Stimulated activated CD8-positive, alpha-beta memory T cell treated with anti-CD3 and anti-CD28 coated beads, Interleukin-12 subunit alpha, Interleukin-12 subunit beta, amount 100 ng/mL, for 1 hour (primary cell): ENCODE measurements around the gene CHRD.

Experiments
- DNase-seq: peaks from one replicate; pipeline ENCODE4 v3.0.0-alpha.2; 2020; ENCODE audit warnings: low read depth

CHRD gene

GRCh38 chr3:184360929-184361531 is 18.8 kb upstream of the CHRD start:
- DNase-seq: no peak

GRCh38 chr3:184361532-184361931 is 18.3 kb upstream of the CHRD start, which contains the start of the genes CLCN2 and POLR2H:
CLCN2 (minus strand) TSS chr3:184361605; CDS start chr3:184361479, 126 bp downstream.
POLR2H (plus strand) TSS chr3:184361710; CDS start chr3:184363493, 1,783 bp downstream.
- DNase-seq: no peak

DNA sequence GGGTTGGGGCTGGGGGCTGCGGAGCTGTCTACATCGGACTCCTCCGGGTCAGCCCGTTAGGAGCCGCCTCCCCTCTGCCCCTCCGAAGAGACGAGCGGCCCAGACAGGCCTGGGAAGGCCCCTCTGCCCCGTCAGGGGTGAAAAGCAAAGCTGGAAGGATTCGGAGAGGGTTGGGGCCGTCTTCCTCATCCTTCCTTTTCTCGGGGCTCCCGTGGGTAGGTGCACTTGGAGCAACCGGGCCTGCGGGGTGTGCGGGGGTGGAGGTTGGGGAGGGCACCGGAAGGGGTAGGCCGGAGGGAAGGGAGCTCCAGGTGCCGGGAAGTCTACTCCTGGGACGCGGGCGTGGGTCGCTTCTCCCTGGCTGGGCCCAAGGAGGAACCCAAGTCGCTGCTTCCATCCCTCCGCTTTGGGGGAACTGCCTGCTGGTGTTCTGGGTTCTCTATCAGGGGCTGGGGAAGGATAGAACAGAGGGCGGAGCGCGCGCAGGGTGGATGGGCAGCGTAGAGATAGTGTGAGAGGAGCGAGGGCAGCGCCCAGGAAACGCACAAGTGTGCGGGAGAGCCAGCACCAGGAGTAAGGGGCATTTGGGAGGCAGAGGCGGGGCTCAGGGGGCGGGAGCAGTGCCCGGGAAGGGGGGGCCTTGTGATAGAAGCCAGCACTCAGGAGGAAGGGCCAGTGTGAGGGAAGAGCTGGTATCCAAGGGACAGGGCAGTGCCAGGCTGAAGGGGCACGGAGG is 17.8 kb upstream of the CHRD start:
- DNase-seq: peak; percentile 10

DNA sequence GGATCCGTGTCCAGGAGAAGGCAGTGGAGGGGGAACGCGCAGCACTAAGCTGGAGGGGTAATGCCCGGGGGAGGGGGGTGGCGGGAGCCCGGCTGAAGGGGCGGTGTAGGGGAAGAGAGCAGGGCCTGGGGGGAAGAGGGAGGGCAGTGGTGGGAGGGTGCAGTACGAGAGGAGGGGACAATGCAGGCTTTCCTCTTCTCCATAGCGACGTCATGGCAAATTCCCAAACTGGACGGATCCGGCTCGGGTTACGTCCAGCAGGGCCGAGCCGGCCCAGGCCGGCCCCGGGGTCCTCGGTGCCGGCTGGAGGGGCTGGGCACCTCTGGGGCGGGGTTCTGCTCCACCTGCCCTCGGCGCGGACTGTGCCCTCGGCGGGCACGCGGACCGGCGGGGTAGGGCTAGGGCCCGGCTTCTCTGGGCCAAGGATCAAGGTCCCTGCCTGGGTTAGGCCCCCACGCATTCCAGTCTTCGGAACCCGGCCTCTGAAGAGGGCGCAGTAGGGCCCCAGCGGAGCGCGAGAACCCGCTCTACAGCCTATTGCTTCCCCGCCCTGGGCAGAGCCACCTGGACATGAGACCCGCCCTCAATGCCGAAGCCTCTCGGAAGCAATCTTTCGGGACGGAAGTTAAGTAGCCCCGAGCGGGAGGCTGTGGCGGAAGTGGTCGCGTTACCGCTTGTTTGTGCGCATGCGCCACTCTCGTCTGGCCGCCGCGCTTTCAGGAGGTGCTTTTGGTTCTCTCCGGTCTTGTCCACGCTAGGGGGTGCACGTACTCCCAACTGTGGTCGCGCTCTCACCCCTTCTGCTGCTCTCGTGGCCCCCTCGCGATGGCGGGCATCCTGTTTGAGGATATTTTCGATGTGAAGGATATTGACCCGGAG is 16.9 kb upstream of the CHRD start:
- peak; percentile 94 for DNase-seq

GRCh38 chr3:184366619-184367289 is 13.1 kb upstream of the CHRD start:
- no peak for DNase-seq

GRCh38 chr3:184368116-184368515 is 11.7 kb upstream of the CHRD start:
- DNase-seq: no peak

DNA sequence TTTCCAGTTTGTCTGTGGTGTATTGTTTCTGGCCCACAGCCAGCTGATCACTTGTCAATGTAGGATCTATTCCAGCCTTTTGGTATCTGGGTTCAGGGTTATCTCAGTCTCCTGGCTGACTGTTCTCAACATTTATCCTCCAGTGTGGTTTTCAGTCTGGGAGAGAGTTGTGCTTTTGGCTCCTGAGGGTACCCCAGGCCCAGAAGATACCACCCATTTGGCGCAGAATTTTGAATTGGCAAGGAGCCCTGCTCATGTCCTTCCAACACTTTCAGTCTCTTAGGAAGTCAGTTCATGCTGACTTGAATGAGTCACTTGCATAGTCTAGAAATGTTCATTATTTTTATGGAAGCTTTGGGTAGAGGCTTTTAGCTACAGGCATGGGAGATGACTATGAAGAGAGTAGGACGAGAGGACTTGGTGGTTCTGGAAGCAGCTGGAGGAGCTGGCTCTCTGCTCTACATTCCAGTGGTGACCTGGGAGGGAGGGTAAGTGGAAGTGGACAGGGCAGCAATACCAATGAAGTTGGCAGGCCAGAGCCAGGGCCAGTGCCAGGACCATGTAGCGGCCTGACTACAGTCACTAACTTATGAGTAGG is 11.2 kb upstream of the CHRD start:
- no peak for DNase-seq

DNA sequence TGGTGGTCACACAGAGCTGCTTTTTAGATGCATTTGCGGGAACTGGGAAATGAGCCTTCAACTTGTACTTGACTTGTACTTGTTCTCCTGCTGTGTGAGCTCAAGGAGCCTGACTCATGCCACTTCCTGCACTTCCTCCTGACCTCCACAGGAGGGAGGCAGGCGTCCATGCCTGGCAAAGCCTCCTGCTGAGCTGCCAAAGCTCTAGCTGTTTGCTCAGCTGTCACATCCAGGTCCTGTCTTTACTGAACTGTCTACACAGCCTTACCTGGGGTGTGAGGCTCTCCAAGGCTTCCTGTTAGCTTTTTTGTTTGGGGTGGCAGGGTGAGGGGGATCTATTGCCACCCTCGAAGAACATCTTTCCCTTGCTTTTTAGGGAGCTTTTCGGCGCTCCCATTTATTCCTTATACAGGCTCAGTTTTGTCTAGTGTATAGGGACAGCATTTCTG is 8.3 kb upstream of the CHRD start:
- DNase-seq: peak; percentile 39

GRCh38 chr3:184372296-184372821 is 7.5 kb upstream of the CHRD start:
- no peak for DNase-seq

DNA sequence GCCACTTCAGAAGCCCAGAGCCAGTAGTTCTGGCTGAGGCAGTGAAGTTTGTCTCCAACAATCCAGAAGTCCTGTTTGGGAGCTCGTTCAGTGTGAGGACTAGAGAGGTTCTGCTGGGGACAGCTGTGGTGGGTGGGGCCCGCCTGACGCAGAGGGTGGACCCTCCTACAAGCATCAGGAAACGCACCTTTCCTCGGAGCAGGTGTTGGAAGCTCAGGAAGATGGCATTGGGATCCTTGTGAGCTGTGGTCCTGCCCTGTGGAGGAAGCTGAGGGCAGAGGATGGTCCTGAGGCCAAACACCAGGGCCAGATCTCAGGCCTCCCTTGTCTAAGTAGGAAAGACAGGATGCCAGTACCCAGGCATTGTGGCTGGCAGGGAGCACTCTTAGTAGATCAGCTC is 6.9 kb upstream of the CHRD start:
- DNase-seq: no peak

GRCh38 chr3:184373422-184373821 is 6.4 kb upstream of the CHRD start:
- no peak for DNase-seq

- no peak for DNase-seq
These were observed 4.0 kb upstream of the CHRD start for GRCh38 chr3:184375747-184376461.

GRCh38 chr3:184377374-184377773 is 2.5 kb upstream of the CHRD start:
- no peak for DNase-seq

- DNase-seq: no peak
These were observed 1.9 kb upstream of the CHRD start, which contains the start of gene THPO for GRCh38 chr3:184377882-184378445. THPO (minus strand) TSS chr3:184378207; CDS start chr3:184376259, 1,948 bp downstream.

DNA sequence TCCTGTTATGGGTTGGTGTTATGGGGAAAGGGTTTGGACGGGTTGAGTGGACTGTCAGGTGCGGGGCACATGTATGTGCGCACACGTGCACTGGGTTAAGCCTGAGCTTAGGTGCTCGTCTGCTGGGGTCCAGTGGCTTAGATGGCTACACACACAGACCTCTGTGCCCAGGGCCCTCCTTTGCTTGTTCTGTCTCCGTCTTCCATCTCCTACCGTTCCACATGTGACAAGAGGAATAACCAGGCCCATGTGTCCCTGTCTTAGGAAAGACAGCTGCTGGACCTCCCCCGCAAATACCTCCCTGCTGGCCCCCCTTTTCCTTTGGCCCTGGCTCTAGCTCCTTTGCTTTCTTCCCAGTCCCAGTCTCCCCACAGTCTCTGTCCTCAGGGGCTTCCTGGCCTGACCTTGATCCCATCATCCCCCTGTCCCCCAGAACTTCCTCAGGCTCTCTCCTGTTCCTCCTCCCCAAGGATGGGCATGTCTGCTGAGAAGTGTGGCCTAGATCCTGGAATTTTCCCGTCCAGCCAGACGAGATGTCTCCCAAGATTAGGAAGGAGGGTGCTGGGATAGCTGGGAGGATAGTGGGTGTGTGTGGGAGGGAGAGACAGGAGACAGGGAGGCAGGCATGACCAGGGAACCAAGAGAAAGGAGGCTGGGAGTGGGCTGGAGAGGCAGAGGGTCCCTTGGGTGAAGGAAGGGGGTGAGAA is 1.1 kb upstream of the CHRD start:
- no peak for DNase-seq

GRCh38 chr3:184380185-184380626 is 352 bp downstream of the CHRD start:
- no peak for DNase-seq

DNA sequence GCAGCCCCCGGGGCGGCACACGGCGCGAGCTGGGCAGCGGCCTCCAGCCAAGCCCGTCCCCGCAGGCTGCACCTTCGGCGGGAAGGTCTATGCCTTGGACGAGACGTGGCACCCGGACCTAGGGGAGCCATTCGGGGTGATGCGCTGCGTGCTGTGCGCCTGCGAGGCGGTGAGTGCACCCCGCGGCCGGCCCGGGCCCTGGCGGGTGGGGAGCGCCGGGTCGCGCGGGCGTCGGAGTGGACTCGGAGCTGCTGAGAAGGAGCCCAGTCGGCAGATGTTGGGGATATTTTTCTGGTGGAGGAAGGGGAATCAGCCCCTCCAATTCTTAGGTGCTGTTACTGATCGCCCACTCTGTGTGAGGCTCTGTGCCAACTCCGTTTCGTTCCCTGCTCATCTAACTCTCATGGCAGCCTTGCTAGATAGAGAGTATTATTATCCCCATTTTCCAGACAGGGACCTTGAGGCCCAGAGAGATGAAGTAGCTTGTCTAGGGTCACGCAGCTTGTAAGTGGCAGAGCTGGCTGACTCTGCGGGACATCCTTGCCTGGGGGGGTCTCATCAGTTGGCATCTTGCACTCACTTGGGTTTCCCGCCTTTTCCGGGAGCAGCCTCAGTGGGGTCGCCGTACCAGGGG is 890 bp downstream of the CHRD start:
- DNase-seq: no peak

GRCh38 chr3:184381261-184382224 is 1.7 kb downstream of the CHRD start:
- no peak for DNase-seq
